HCT116 (cell line): Measurements from ENCODE around the gene OR8D2. TPM values are rescaled to one million over a fixed set of nuclear protein-coding genes. Genes with fewer than 3 reads are reported as not detected.

Experiments used
- ATAC-seq: fragments of 200-7000 bp; cut with Tn5 transposase; 2 replicates; pipeline ENCODE4 v1.9.1; 2020; ENCODE audit warnings: mild to moderate bottlenecking, moderate library complexity
- BruUV-seq: library from RNA; stranded (reverse); fragments of 400-500 nt; replicated peaks from 2 replicates; lab custom pipeline; 2021; lab: Mats Ljungman, UMichigan
- CTCF ChIA-PET: fragments of 300-600 bp; sonication (Branson Sonifier 250); formaldehyde crosslinking; loops from one replicate; lab custom pipeline; 2021; ENCODE audit warnings: antibody characterized with exemption; lab: Charles Lee
- POLR2A ChIA-PET: fragments of 300-600, 350-600 bp; sonication (Branson Sonifier 250); formaldehyde crosslinking; loops from one replicate; lab custom pipeline; 2021; ENCODE audit warnings: antibody characterized with exemption; lab: Charles Lee
- RAD21 ChIA-PET, 2 experiments: fragments of 300-600 bp; sonication (Branson Sonifier 250); formaldehyde crosslinking; loops; one replicate each; lab custom pipeline; 2023; ENCODE audit warnings: low total read pairs in 2 of 2; ENCODE audit not compliant: uncharacterized antibody in 2 of 2, unreplicated experiment in 2 of 2, low non-redundant PET in 1 of 2; lab: Charles Lee
- DNase-seq: peaks from one replicate; pipeline ENCODE4 v3.0.0-alpha.2; 2010; ENCODE audit warnings: low read depth, low spot score
- H2AFZ ChIP-seq: fragments of 200-600 bp; shearing (Covaris generic), sonication (generic); 2 replicates; pipeline ENCODE4 v1.6.1; 2017; ENCODE audit warnings: low read depth, mixed run types, mixed read lengths, antibody characterized with exemption, low read length; ENCODE audit not compliant: poor library complexity, severe bottlenecking
- H3K27ac ChIP-seq: 2 replicates; pipeline ENCODE4 v1.5.1; 2012; ENCODE audit warnings: low read depth, low read length
- H3K27me3 ChIP-seq: fragments of 200-600 bp; sonication (generic); 2 replicates; pipeline ENCODE4 v1.6.1; 2016; ENCODE audit warnings: mixed run types, low read length, mixed read lengths; ENCODE audit not compliant: insufficient read depth
- H3K36me3 ChIP-seq, 2 experiments: fragments of 200-500 bp in 1 of 2; fragments of 200-600 bp in 1 of 2; sonication (Bioruptor generic) in 1 of 2; sonication (generic) in 1 of 2; 2 replicates each; pipeline versions ENCODE4 v1.5.1 to v1.6.1; 2014 to 2016; ENCODE audit warnings: low read length in 2 of 2, inconsistent platforms in 1 of 2, mixed read lengths in 1 of 2, mixed run types in 1 of 2; ENCODE audit not compliant: insufficient read depth in 2 of 2, control insufficient read depth in 1 of 2
- H3K4me1 ChIP-seq, 2 experiments: fragments of 200-600 bp in 1 of 2; sonication (generic) in 1 of 2; 2 replicates each; pipeline versions ENCODE4 v1.5.1 to v1.6.1; 2012 to 2017; ENCODE audit warnings: low read length in 2 of 2, inconsistent platforms in 1 of 2, mild to moderate bottlenecking in 1 of 2, mixed read lengths in 1 of 2, mixed run types in 1 of 2, moderate library complexity in 1 of 2; ENCODE audit not compliant: insufficient read depth in 2 of 2, control insufficient read depth in 1 of 2
- H3K4me2 ChIP-seq: fragments of 200-600 bp; sonication (generic); 2 replicates; pipeline ENCODE4 v1.6.1; 2017; ENCODE audit warnings: mixed run types, low read length, mixed read lengths
- H3K4me3 ChIP-seq, 2 experiments: fragments of 200-600 bp in 1 of 2; sonication (generic) in 1 of 2; replicated peaks in 1 of 2; 2 replicates each; pipeline ENCODE4 v1.5.1; 2011 to 2016; ENCODE audit warnings: low read length in 2 of 2, control low read depth in 1 of 2, low read depth in 1 of 2, mild to moderate bottlenecking in 1 of 2, mixed read lengths in 1 of 2, mixed run types in 1 of 2
- H3K79me2 ChIP-seq: fragments of 200-600 bp; sonication (generic); 2 replicates; pipeline ENCODE4 v1.6.1; 2017; ENCODE audit warnings: mild to moderate bottlenecking, mixed run types, low read length, moderate library complexity, mixed read lengths; ENCODE audit not compliant: insufficient read depth
- H3K9ac ChIP-seq: fragments of 200-600 bp; sonication (generic); 2 replicates; pipeline ENCODE4 v1.6.1; 2016; ENCODE audit warnings: low read length, mixed read lengths
- H3K9me2 ChIP-seq: fragments of 200-600 bp; sonication (generic), shearing (Covaris generic); 2 replicates; pipeline ENCODE4 v1.6.1; 2017; ENCODE audit warnings: mixed run types, mild to moderate bottlenecking, moderate library complexity; ENCODE audit not compliant: insufficient read depth
- H3K9me3 ChIP-seq, 2 experiments: fragments of 200-500 bp in 1 of 2; fragments of 200-600 bp in 1 of 2; sonication (Bioruptor generic) in 1 of 2; sonication (generic) in 1 of 2; 2 replicates each; pipeline ENCODE4 v1.6.1; 2014 to 2017; ENCODE audit warnings: low read length in 2 of 2, mixed read lengths in 2 of 2, inconsistent platforms in 1 of 2, low read depth in 1 of 2, mild to moderate bottlenecking in 1 of 2, mixed run types in 1 of 2, moderate library complexity in 1 of 2; ENCODE audit not compliant: control insufficient read depth in 1 of 2, insufficient read depth in 1 of 2
- H4K20me1 ChIP-seq: fragments of 200-600 bp; sonication (generic), shearing (Covaris generic); 2 replicates; pipeline ENCODE4 v1.6.1; 2017; ENCODE audit warnings: mixed run types, mild to moderate bottlenecking, moderate library complexity; ENCODE audit not compliant: insufficient read depth
- ATF3 ChIP-seq: IDR thresholded peaks from 2 replicates; pipeline ENCODE4 v1.6.1; 2012
- CEBPB ChIP-seq: IDR thresholded peaks from 2 replicates; pipeline ENCODE4 v1.6.1; 2012; ENCODE audit warnings: low read depth
- CTCF ChIP-seq, 3 experiments: fragments of 200-600 bp in 1 of 3; sonication (generic) in 1 of 3; IDR thresholded peaks in 2 of 3; conservative IDR thresholded peaks in 1 of 3; 2 replicates each; pipeline ENCODE4 v1.5.1; 2012 to 2017; ENCODE audit warnings: low read depth in 2 of 3, low read length in 2 of 3, antibody characterized with exemption in 1 of 3, borderline replicate concordance in 1 of 3, control low read depth in 1 of 3, mild to moderate bottlenecking in 1 of 3, mixed read lengths in 1 of 3, mixed run types in 1 of 3, moderate library complexity in 1 of 3; ENCODE audit not compliant: insufficient read depth in 1 of 3
- ELF1 ChIP-seq: IDR thresholded peaks from 2 replicates; pipeline ENCODE4 v1.6.1; 2012; ENCODE audit warnings: low read depth, borderline replicate concordance
- POLR2A ChIP-seq: IDR thresholded peaks from 2 replicates; pipeline ENCODE4 v1.7.0; 2011; ENCODE audit warnings: borderline replicate concordance; ENCODE audit not compliant: insufficient read depth, insufficient read length; ENCODE audit errors: extremely low read depth
- SRF ChIP-seq: IDR thresholded peaks from 2 replicates; pipeline ENCODE4 v1.6.1; 2012; ENCODE audit warnings: low read depth
- TCF7L2 ChIP-seq: IDR thresholded peaks from 2 replicates; pipeline ENCODE4 v1.7.0; 2011; ENCODE audit warnings: borderline replicate concordance, inconsistent platforms; ENCODE audit not compliant: insufficient read depth, insufficient read length; ENCODE audit errors: extremely low read depth
- YY1 ChIP-seq: IDR thresholded peaks from 2 replicates; pipeline ENCODE4 v1.6.1; 2011; ENCODE audit warnings: low read length, low read depth, moderate library complexity, mild to moderate bottlenecking; ENCODE audit not compliant: insufficient replicate concordance; ENCODE audit errors: extremely low read depth
- intact Hi-C: fragments of 100-400 bp; cut with micrococcal nuclease; formaldehyde crosslinking; loops from 2 replicates; pipeline ENCODE4 v1.10.0; 2022
- total RNA-seq: library from RNA; stranded (reverse); gene quantifications from one replicate; pipeline ENCODE4 v1.2.1, GENCODE V29; 2021; ENCODE audit not compliant: unreplicated experiment

The OR8D2 gene
- total RNA-seq, 1 experiment from 2014 or later = not detected

- no peaks in the 10 kb centered on the region for H3K4me1 ChIP-seq
- POLR2A ChIA-PET = no interaction called here
Observed at GRCh38 chr11:124311670-124312069, 8.3 kb downstream of the OR8D2 start.

More at GRCh38 chr11:124311670-124312069, 8.3 kb downstream of the OR8D2 start:
- Histone ChIP-seq H3K79me2 (no peaks in the 10 kb centered on the region), H3K9me3 (no peaks in the 10 kb centered on the region), H3K27me3 (peaks cover 51% of the 10 kb centered on the region), H3K4me3 (no peak overlapping the region), H3K27ac (no peak overlapping the region), H4K20me1 (no peaks in the 10 kb centered on the region), H3K9me2 (no peaks in the 10 kb centered on the region), H3K4me2 (no peak overlapping the region)
- CTCF ChIA-PET = no interaction called here
- TF ChIP-seq ELF1 (no peak), TCF7L2 (no peak), POLR2A (no peak), YY1 (no peak), CTCF (IDR thresholded peaks at IDR 0.05 in 2 of 3, conservative IDR thresholded peaks at IDR 0.05 in 1 of 3; ENCODE audit: borderline replicate concordance in 1 of 3, insufficient read depth in 1 of 3, low read depth in 2 of 3, low read length in 2 of 3) (no peak), ATF3 (no peak), SRF (no peak), CEBPB (no peak)
- TF ChIP-seq, all 23 proteins: peak for 0
- H3K36me3 ChIP-seq = no peaks in the 10 kb centered on the region
- DNase-seq (no peak), ATAC-seq (no peak)
- H3K9ac ChIP-seq = no peak overlapping the region
- no peak overlapping the region for H2AFZ ChIP-seq
- no TSS peak for BruUV-seq
- intact Hi-C loops = no loop called here
- RAD21 ChIA-PET = no interaction called here
